Cardiac fibroblast (primary cell): Measurements from ENCODE around the gene FRMD4A.

Experiments used
- DNase-seq, 2 donors: peaks; one replicate each; pipeline versions ENCODE4 v3.0.0 to v3.0.0-alpha.2; 2010; ENCODE audit warnings: low read depth in 2 of 2
- H3K4me3 ChIP-seq, 2 donors: replicated peaks in 1 of 2; 1 replicate in 1 of 2; 2 replicates in 1 of 2; pipeline ENCODE4 v1.5.1; 2011; ENCODE audit warnings: low read depth in 2 of 2, low read length in 2 of 2, mild to moderate bottlenecking in 2 of 2, moderate library complexity in 1 of 2
- CTCF ChIP-seq: IDR thresholded peaks from one replicate; pipeline ENCODE4 v1.5.1; 2011; ENCODE audit warnings: low read depth, mild to moderate bottlenecking, low read length, inconsistent platforms

FRMD4A gene

GRCh38 chr10:13862546-13863233, 468.0 kb downstream of the FRMD4A start:
- DNase-seq: peak; percentile 33 to 58
- no peak overlapping the region for H3K4me3 ChIP-seq
- no peak for TF ChIP-seq CTCF

GRCh38 chr10:13860886-13861285, 469.8 kb downstream of the FRMD4A start:
- DNase-seq: no peak
- no peak for TF ChIP-seq CTCF
- H3K4me3 ChIP-seq: no peak overlapping the region

GRCh38 chr10:13859979-13860654, 470.6 kb downstream of the FRMD4A start:
- peak; percentile 50 to 60 for DNase-seq
- TF ChIP-seq CTCF: no peak
- no peak overlapping the region for H3K4me3 ChIP-seq

GRCh38 chr10:13858709-13859108, 472.0 kb downstream of the FRMD4A start:
- DNase-seq: no peak
- H3K4me3 ChIP-seq: no peak overlapping the region
- no peak for TF ChIP-seq CTCF

- no peak for TF ChIP-seq CTCF
- DNase-seq: no peak
- no peak overlapping the region for H3K4me3 ChIP-seq
Observed at GRCh38 chr10:13857451-13857850, 473.3 kb downstream of the FRMD4A start.

- TF ChIP-seq CTCF: no peak
- DNase-seq: peak; percentile 50 to 84
Observed at GRCh38 chr10:13853854-13854253, 476.9 kb downstream of the FRMD4A start.

More at GRCh38 chr10:13853854-13854253, 476.9 kb downstream of the FRMD4A start:
- no peak overlapping the region for H3K4me3 ChIP-seq
